Nephron (organoid): ENCODE results near the gene CD69.

ENCODE experiments used
- H3K27ac Mint-ChIP-seq, 3 experiments: 2 replicates each; pipeline ENCODE4 v1.8.0; 2020; ENCODE audit warnings: mixed read lengths in 3 of 3, mild to moderate bottlenecking in 2 of 3, moderate library complexity in 1 of 3
- H3K27me3 Mint-ChIP-seq: 2 replicates; pipeline ENCODE4 v1.8.0; 2021; ENCODE audit warnings: low read depth, mild to moderate bottlenecking, moderate library complexity, mixed read lengths
- H3K36me3 Mint-ChIP-seq: 2 replicates; pipeline ENCODE4 v1.8.0; 2020; ENCODE audit warnings: low read depth, mixed read lengths
- H3K4me1 Mint-ChIP-seq: 2 replicates; pipeline ENCODE4 v1.8.0; 2020; ENCODE audit warnings: mixed read lengths
- H3K4me3 Mint-ChIP-seq, 3 experiments: 2 replicates each; pipeline ENCODE4 v1.8.0; 2020; ENCODE audit warnings: mild to moderate bottlenecking in 3 of 3, mixed read lengths in 3 of 3, moderate library complexity in 2 of 3
- H3K9me3 Mint-ChIP-seq: 2 replicates; pipeline ENCODE4 v1.8.0; 2020; ENCODE audit warnings: mixed read lengths
- CTCF ChIP-seq, 3 experiments: fragments of 200-600 bp; sonication (generic); IDR thresholded peaks; one replicate each; pipeline ENCODE4 v1.5.0; 2021; ENCODE audit warnings: antibody characterized with exemption in 3 of 3; ENCODE audit not compliant: unreplicated experiment in 3 of 3

The CD69 gene

GRCh38 chr12:9784816-9785215 is 24.1 kb upstream of the CD69 start:
- Mint-ChIP-seq H3K9me3 (no peaks in the 10 kb centered on the region), H3K27ac (no peak overlapping the region), H3K4me3 (no peak overlapping the region), H3K36me3 (no peaks in the 10 kb centered on the region), H3K27me3 (no peaks in the 10 kb centered on the region), H3K4me1 (no peaks in the 10 kb centered on the region)
- no peak for TF ChIP-seq CTCF (IDR thresholded peaks at IDR 0.05; ENCODE audit: unreplicated experiment in 3 of 3)

GRCh38 chr12:9784326-9784725 is 23.6 kb upstream of the CD69 start:
- H3K9me3 Mint-ChIP-seq, result no peaks in the 10 kb centered on the region
- no peak overlapping the region for H3K27ac Mint-ChIP-seq
- H3K36me3 Mint-ChIP-seq, result no peaks in the 10 kb centered on the region
- H3K4me3 Mint-ChIP-seq, result no peak overlapping the region
- H3K27me3 Mint-ChIP-seq, result no peaks in the 10 kb centered on the region
- H3K4me1 Mint-ChIP-seq, result no peaks in the 10 kb centered on the region
- no peak for TF ChIP-seq CTCF (IDR thresholded peaks at IDR 0.05; ENCODE audit: unreplicated experiment in 3 of 3)

GRCh38 chr12:9782547-9783382 is 22.1 kb upstream of the CD69 start:
- Mint-ChIP-seq H3K27ac (no peak overlapping the region), H3K36me3 (no peaks in the 10 kb centered on the region), H3K27me3 (no peaks in the 10 kb centered on the region), H3K9me3 (no peaks in the 10 kb centered on the region), H3K4me1 (no peaks in the 10 kb centered on the region), H3K4me3 (no peak overlapping the region)
- no peak for TF ChIP-seq CTCF (IDR thresholded peaks at IDR 0.05; ENCODE audit: unreplicated experiment in 3 of 3)

GRCh38 chr12:9781360-9781759 is 20.7 kb upstream of the CD69 start:
- no peaks in the 10 kb centered on the region for H3K4me1 Mint-ChIP-seq
- no peaks in the 10 kb centered on the region for H3K27me3 Mint-ChIP-seq
- H3K4me3 Mint-ChIP-seq, result no peak overlapping the region
- H3K36me3 Mint-ChIP-seq, result no peaks in the 10 kb centered on the region
- H3K9me3 Mint-ChIP-seq, result no peaks in the 10 kb centered on the region
- H3K27ac Mint-ChIP-seq, result no peak overlapping the region
- no peak for TF ChIP-seq CTCF (IDR thresholded peaks at IDR 0.05; ENCODE audit: unreplicated experiment in 3 of 3)

- Mint-ChIP-seq H3K4me1 (no peaks in the 10 kb centered on the region), H3K4me3 (no peak overlapping the region), H3K27ac (no peak overlapping the region), H3K9me3 (no peaks in the 10 kb centered on the region), H3K36me3 (no peaks in the 10 kb centered on the region), H3K27me3 (no peaks in the 10 kb centered on the region)
- TF ChIP-seq CTCF (IDR thresholded peaks at IDR 0.05; ENCODE audit: unreplicated experiment in 3 of 3), result no peak
Observed at GRCh38 chr12:9779209-9779608, 18.5 kb upstream of the CD69 start.

- Mint-ChIP-seq H3K36me3 (no peaks in the 10 kb centered on the region), H3K4me3 (no peak overlapping the region), H3K4me1 (no peaks in the 10 kb centered on the region), H3K27me3 (no peaks in the 10 kb centered on the region), H3K9me3 (no peaks in the 10 kb centered on the region), H3K27ac (no peak overlapping the region)
- no peak for TF ChIP-seq CTCF (IDR thresholded peaks at IDR 0.05; ENCODE audit: unreplicated experiment in 3 of 3)
Observed at GRCh38 chr12:9776781-9777180, 16.1 kb upstream of the CD69 start.
